NCI-H345 treated with DMSO at 0.1 percent for 48 hours (cell line): ENCODE data around the gene KSR1.

Experiments
- DNase-seq: peaks from one replicate; lab custom pipeline; 2025; ENCODE audit not compliant: unreplicated experiment; lab: John Stamatoyannopoulos, UW

Gene KSR1

GRCh38 chr17:27471321-27472269 lies 15.3 kb downstream of the KSR1 start:
- no peak for DNase-seq

- no peak for DNase-seq
Observed at GRCh38 chr17:27473190-27473747, 17.0 kb downstream of the KSR1 start.

- no peak for DNase-seq
Observed at GRCh38 chr17:27473748-27474609, 17.7 kb downstream of the KSR1 start.

DNA sequence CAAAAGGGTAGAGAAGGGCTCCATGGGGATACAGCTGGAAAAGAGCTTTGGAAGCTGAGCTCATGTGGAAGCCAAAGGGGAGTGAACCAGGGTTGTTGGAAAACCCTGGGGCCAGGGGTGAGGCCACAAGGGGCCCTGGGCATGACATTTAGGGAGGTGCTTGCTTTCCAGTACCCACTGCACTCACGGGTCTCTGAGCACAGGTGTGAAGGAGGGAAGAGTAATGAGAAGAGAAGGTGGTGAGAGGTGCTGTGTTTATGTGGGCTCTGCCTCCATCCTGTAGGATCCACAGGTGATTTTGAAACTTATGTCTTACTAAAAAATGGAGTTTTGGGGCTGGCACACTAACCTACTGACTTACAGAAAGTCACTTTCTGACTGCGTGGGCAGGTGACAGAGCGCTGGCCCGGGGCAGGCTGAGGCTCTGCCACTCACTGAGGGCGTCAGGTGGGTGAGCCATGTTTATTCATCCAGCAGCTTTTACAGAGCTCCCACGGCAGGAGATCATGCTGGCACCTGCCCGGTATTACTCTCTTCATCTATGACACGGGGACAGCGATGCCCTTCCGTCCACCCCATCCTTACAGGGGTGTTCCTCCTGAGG lies 18.9 kb downstream of the KSR1 start:
- DNase-seq, result no peak

- DNase-seq, result no peak
Observed at GRCh38 chr17:27475981-27476895, 20.0 kb downstream of the KSR1 start.

- no peak for DNase-seq
Observed at GRCh38 chr17:27477050-27477888, 21.0 kb downstream of the KSR1 start.

DNA sequence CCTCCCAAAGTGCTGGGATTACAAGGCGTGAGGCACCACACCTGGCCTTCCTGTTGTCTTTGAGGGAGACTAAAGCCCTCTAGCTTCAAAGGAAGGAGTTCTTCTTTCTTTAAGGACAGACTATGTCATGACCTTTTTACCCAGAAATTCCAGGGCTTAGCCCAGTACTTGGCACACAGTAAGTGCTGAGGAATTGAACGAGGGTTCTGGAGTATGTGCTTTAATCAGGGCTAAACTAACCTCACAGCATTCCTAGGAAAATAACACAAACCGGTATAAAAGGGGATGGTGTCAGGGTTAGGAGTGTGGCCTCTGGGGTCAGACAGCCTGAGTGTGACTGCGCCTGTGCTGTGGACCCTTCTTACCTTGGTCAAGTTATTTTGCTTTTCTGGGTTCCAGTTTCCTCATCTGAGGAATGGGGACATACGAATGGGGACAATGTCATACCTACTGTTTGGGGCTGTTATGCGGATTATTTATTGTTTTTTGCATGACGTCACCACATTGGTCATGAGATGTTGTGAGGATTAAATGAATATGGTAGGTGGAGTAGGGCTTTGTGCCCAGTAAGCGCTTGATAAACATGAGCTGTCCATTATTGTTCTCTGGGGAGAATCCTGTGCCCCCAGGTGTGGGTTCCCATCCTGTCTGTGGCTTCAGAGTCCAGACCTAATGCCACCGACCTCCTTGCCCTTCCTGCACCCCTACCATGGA lies 21.9 kb downstream of the KSR1 start:
- no peak for DNase-seq

DNA sequence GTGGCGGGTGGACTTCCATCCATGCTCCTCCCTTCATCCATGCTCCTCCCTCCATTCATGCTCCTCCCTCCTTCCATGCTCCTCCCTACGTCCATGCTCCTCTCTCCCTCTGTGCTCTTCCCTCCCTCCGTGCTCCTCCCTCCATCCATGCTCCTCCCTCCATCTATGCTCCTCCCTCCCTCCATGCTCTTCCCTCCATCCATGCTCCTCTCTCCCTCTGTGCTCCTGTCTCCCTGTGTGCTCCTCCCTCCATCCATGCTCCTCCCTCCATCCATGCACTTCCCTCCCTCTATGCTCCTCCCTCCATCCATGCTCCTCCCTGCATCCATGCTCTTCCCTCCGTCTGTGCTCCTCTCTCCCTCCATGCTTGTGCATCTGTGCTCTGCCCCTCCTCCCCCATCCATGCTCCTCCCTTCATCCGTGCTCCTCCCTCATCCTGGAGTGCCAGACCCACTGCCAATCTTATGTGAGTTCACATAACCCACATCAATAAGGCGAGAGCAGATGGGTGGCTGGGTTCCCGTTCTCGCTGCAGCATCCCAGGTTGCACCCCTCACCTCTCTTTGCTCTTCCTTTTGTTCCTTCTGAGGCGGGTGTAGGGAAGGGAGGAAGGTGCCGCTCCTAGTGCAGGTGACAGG lies 22.8 kb downstream of the KSR1 start:
- no peak for DNase-seq

DNA sequence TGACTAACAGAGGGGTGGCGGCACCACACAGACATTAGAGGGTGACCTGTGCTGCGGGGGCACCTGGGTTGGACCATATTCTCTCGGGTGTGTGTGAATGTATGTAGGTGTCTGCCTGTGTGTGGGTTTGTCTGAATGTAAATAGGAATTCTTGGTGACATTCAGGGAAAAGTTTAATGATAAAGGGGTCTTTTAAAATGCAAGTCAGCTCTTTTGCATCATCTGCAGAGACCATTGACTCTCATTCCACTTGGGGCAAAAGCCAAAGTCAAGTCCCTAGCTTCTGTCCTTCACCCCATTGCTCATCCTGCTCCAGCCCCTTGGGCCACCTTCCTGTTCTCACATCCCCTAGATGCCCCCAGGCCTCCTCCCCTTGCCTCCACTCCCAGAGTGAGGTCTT lies 23.6 kb downstream of the KSR1 start:
- no peak for DNase-seq

GRCh38 chr17:27480699-27481098 lies 24.5 kb downstream of the KSR1 start:
- no peak for DNase-seq

DNA sequence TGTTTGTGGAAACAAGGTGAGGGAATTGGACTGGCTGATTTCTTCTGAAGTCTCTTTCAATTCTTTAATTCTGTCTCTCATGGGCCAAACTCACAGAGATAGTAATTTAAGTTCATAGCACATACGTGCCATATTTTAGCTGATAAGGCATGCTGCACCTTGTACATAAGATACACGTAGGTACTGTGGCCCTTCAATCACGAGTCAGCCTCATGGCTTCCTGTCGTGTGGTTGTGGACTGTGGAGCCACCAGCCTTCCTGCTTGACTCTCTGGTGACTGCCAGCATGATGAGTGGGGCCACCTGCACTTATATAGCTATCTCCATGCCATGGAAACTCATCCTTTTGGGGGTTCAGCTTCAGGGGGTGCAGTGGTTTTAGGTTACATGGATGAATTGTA lies 25.1 kb downstream of the KSR1 start:
- no peak for DNase-seq

GRCh38 chr17:27485125-27485524 lies 28.9 kb downstream of the KSR1 start:
- no peak for DNase-seq

DNA sequence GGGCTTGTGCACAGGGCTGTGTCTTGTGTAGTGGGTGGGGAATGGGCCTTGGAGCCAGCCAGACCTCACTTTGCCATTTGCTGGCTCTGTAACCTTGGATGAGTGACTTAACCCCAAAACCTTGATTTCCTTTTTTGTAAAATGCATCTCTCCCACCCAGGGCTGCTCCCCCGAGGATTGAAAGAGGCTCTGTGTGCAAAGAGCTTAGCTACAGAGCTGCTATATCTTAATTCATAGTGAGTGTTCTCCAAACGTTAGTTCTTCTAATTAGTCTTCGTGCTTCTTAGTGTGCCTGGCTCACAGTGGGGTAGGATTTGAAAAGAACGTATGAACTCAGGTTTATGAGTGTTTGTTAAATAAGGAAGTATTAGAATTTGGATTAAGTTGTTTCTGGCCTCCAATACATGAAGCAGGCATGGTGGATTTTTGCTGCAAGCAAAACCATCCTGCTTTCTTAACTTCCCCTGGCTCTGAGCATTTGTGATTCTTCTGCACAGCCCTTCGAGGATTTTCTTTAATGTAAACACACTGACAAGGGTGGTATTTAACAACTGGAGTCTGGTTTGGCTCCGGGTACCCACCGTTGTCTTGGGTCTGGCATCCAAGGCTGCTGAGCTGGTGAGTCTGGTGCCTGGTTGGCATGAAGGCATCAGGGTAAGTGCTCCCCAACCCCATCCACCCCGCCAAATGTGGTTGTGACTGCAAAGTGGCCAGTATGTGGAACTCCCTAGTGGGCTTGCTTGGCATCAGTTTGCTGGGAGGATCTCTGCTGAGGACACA lies 29.7 kb downstream of the KSR1 start:
- DNase-seq, result no peak

GRCh38 chr17:27486741-27487140 lies 30.5 kb downstream of the KSR1 start:
- no peak for DNase-seq

DNA sequence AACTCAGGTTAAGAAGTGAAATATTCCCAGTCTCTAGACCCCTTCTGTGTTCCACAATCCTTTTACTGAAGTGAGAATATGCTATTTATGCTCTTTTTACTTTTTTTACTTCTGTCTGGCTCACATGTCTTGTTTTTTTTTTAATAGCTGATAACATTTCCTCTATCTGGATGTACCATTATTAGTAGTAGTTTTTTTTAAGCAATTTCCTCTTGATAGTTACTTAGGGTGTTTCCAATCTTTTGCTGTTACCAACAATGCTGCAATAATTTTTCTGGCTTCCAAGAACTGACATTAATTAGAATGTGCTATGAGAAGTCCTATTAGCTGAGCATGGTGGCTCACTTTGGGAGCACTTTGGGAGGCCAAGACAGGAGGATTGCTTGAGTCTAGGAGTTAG lies 32.0 kb downstream of the KSR1 start:
- no peak for DNase-seq

DNA sequence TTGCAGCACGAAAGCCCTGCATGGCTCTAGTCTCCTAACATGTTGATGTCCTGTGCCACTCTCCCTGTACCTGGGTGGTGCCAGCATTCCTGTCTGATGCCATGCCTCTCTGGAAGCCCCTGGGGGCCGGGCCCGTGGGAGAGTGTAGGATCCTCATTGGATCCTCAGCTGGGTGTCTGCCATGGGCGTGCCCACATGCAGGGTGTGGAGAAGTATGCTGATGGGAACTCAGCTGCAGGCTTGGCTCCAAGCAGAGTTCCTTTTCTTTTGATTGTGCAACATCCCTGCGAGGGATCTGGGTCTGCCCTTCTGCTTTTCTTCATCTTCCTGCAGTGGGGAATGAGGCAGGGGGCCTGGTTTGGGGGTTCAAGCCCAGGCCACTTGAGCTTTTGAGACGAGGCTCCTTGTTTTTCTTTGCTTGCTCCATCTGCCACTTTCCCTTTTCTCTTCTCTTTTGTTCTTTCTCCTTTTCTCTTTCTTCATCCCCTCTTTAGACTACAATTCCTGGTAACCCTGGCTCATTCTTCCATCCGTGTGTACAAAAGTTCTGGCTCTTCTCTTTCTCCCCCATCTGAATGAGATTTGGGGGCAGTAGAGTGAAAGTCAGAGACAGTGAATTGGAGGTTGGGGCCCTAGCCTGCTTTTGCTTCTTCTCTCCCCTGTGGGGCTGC lies 32.9 kb downstream of the KSR1 start:
- DNase-seq, result no peak

- no peak for DNase-seq
Observed at GRCh38 chr17:27490391-27490790, 34.1 kb downstream of the KSR1 start.
